Parathyroid adenoma (tissue), 2 donors: Measurements from ENCODE around the gene STT3A.

ENCODE experiments used
- H2AFZ ChIP-seq: fragments of 300-600 bp; sonication (generic); one replicate; pipeline ENCODE4 v1.7.0; 2017; ENCODE audit warnings: antibody characterized with exemption, mild to moderate bottlenecking
- H3K27ac ChIP-seq: fragments of 300-600 bp; sonication (generic); one replicate; pipeline ENCODE4 v1.7.0; 2017
- H3K27me3 ChIP-seq: fragments of 300-600 bp; sonication (generic); one replicate; pipeline ENCODE4 v1.7.0; 2017; ENCODE audit warnings: low read length; ENCODE audit not compliant: control insufficient read depth, insufficient read depth
- H3K36me3 ChIP-seq: fragments of 300-600 bp; sonication (generic); one replicate; pipeline ENCODE4 v1.7.0; 2017; ENCODE audit warnings: low read length; ENCODE audit not compliant: control insufficient read depth, insufficient read depth
- H3K4me1 ChIP-seq: fragments of 300-600 bp; sonication (generic); one replicate; pipeline ENCODE4 v1.7.0; 2017; ENCODE audit warnings: control low read depth
- H3K4me2 ChIP-seq: fragments of 300-600 bp; sonication (generic); one replicate; pipeline ENCODE4 v1.7.0; 2017; ENCODE audit warnings: low read length
- H3K4me3 ChIP-seq: fragments of 300-600 bp; sonication (generic); one replicate; pipeline ENCODE4 v1.7.0; 2017; ENCODE audit warnings: low read depth, low read length
- H3K79me2 ChIP-seq: fragments of 300-600 bp; sonication (generic); one replicate; pipeline ENCODE4 v1.7.0; 2017; ENCODE audit warnings: control low read depth
- H3K9ac ChIP-seq: fragments of 300-600 bp; sonication (generic); one replicate; pipeline ENCODE4 v1.7.0; 2017; ENCODE audit warnings: mild to moderate bottlenecking
- H3K9me3 ChIP-seq: fragments of 300-600 bp; sonication (generic); one replicate; pipeline ENCODE4 v1.7.0; 2017; ENCODE audit warnings: low read length; ENCODE audit not compliant: control insufficient read depth
- CTCF ChIP-seq: fragments of 300-600 bp; sonication (generic); IDR thresholded peaks from one replicate; pipeline ENCODE4 v1.7.0; 2017; ENCODE audit warnings: antibody characterized with exemption, mild to moderate bottlenecking
- donor health status: primary hyperparathyroidism.

The STT3A gene

DNA sequence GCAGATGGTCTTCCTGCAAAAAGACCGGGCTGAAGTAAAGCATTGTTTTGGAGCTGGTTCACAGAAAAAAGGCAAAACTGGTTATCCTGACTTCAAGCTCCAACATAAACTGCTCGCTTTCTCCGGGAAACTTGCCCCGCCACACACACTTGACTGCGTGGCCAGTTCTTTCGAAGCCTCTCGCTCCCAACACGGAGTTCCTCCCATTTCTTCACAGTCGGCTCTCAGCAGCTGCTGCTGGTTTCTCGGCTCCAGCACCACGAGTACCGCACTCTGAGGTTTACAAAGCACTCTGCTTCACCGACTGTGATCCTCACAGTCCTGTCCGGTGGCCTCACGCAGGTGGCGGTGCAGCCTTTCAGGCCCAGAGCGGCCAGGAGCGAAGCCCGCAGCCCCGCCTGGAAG lies 32.6 kb downstream of the STT3A start:
- Histone ChIP-seq H3K27ac (peak overlapping the region; percentile 87), H3K4me1 (peaks cover 4% of the 10 kb centered on the region), H3K4me2 (peak overlapping the region; percentile 69), H3K9ac (no peak overlapping the region), H3K79me2 (no peaks in the 10 kb centered on the region), H3K4me3 (peak overlapping the region; percentile 72), H3K36me3 (no peaks in the 10 kb centered on the region), H3K9me3 (no peaks in the 10 kb centered on the region), H2AFZ (peak overlapping the region; percentile 85), H3K27me3 (no peaks in the 10 kb centered on the region)
- TF ChIP-seq CTCF, result no peak

DNA sequence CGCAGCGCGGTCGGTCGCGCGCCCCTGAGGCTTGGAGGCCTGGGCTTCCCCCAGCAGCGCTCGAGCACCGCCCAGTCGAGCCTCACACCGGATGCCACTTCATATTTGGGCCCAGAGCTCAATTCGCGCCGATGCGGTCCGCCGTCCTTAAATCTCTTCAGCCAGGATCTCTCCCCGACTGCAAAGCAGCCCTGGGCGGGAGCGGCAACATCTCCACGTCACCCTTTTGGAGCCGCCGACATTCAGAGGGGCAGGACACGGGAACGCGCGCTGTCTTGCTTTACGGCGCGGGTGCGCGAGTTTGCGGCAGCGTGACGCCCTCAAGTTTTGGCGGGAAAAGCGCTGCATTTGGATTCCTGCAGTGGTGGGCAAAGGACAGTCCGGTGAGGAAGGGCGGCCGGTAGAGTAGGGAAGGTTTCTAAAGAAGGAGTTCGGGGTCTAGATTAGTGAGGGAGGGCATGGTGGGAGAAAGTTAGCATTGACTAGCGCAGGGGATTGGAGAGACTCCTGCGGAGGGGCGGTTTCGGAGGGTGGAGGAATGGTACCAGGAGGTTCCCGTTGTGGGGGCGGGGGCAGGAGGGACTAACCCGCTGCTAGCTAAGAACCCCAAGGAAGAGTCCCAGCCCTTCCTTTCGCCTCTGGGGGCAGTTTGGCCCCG lies 33.1 kb downstream of the STT3A start:
- Histone ChIP-seq H3K4me2 (peak overlapping the region; percentile 69), H3K4me3 (peak overlapping the region; percentile 72), H3K79me2 (no peaks in the 10 kb centered on the region), H2AFZ (peak overlapping the region; percentile 85), H3K9me3 (no peaks in the 10 kb centered on the region), H3K27ac (peak overlapping the region; percentile 87), H3K27me3 (no peaks in the 10 kb centered on the region), H3K9ac (peak overlapping the region; percentile 8), H3K4me1 (peaks cover 4% of the 10 kb centered on the region), H3K36me3 (no peaks in the 10 kb centered on the region)
- TF ChIP-seq CTCF, result no peak

DNA sequence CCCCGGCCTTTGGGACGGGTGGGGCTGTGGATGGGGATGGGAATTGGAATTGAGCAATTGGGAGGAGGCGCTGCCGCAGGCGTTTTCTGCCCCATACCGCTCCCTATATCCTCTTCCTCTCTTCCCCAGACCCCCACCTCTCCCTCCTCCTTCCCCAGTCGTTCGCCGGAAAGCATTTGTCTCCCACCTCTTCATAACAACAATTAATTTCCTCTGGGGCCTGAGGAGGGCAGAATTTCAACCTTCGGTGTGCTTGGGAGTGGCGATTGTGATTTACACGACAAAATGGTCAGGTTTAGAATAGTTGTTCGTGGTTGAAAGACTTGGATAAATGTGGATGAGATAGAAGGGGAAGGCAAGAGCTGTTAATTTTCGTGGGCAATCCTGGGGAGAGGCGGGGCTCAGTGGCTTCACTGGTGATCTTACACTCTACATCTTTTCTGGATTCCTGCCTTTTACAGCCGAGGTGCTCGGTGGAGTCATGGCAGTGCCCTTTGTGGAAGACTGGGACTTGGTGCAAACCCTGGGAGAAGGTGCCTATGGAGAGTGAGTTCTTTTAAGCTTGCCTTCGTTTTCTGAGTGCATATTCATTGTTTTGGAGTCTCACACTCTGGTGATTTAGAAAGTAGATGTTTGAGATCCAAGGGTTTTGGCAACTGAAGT lies 33.8 kb downstream of the STT3A start:
- Histone ChIP-seq H2AFZ (peak overlapping the region; percentile 85), H3K4me2 (peak overlapping the region; percentile 69), H3K4me1 (peaks cover 4% of the 10 kb centered on the region), H3K79me2 (no peaks in the 10 kb centered on the region), H3K36me3 (no peaks in the 10 kb centered on the region), H3K27me3 (no peaks in the 10 kb centered on the region), H3K9me3 (no peaks in the 10 kb centered on the region), H3K27ac (peak overlapping the region; percentile 41), H3K9ac (no peak overlapping the region), H3K4me3 (peak overlapping the region; percentile 72)
- no peak for TF ChIP-seq CTCF

DNA sequence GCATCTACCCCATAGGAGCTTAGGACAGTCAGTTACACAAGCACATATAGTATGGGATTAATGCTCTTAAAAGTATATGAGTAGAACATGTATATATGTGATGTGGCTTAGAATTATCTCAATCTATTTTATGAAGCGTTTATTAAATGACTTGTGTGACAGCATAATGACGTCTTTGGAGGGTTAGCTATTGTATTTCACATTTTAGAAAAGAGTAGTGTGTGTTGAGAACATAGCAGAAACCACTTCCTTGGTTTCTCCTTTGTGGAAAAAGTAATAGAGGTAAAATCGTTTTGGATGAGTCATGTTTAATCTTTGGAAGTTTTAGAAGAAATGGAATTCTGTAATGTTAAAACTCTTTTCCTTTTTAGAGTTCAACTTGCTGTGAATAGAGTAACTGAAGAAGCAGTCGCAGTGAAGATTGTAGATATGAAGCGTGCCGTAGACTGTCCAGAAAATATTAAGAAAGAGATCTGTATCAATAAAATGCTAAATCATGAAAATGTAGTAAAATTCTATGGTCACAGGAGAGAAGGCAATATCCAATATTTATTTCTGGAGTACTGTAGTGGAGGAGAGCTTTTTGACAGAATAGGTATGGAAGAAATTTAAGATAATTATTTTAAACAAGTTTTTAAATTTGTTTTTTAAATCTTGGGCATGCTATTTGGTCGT lies 34.7 kb downstream of the STT3A start:
- no peaks in the 10 kb centered on the region for H3K36me3 ChIP-seq
- H3K9me3 ChIP-seq, result no peaks in the 10 kb centered on the region
- H3K4me2 ChIP-seq, result no peak overlapping the region
- H3K9ac ChIP-seq, result no peak overlapping the region
- H3K4me3 ChIP-seq, result no peak overlapping the region
- no peak overlapping the region for H2AFZ ChIP-seq
- H3K27me3 ChIP-seq, result no peaks in the 10 kb centered on the region
- peaks cover 4% of the 10 kb centered on the region for H3K4me1 ChIP-seq
- no peak for TF ChIP-seq CTCF
- no peak overlapping the region for H3K27ac ChIP-seq
- no peaks in the 10 kb centered on the region for H3K79me2 ChIP-seq
